Testis (tissue), 3 donors: ENCODE measurements around the gene DVL1. TPM values are rescaled to one million over a fixed set of nuclear protein-coding genes. Genes with fewer than 3 reads are reported as not detected.

Experiments used
- DNase-seq: peaks from one replicate; pipeline ENCODE4 v3.0.0-alpha.2; 2019
- H3K27ac ChIP-seq, 2 donors: fragments of 200-600 bp; sonication (generic); one replicate each; pipeline ENCODE4 v1.5.1; 2019
- H3K27me3 ChIP-seq: fragments of 200-600 bp; sonication (generic); one replicate; pipeline ENCODE4 v1.5.1; 2019
- H3K36me3 ChIP-seq: fragments of 200-600 bp; sonication (generic); one replicate; pipeline ENCODE4 v1.5.1; 2017; ENCODE audit warnings: low read depth; ENCODE audit errors: missing control alignments
- H3K4me1 ChIP-seq: fragments of 200-600 bp; sonication (generic); one replicate; pipeline ENCODE4 v1.5.1; 2019
- H3K4me3 ChIP-seq, 2 donors: fragments of 200-600 bp; sonication (generic); one replicate each; pipeline ENCODE4 v1.5.1; 2017 to 2019
- H3K9me3 ChIP-seq: fragments of 200-600 bp; sonication (generic); one replicate; pipeline ENCODE4 v1.5.1; 2017
- CTCF ChIP-seq, 3 experiments: fragments of 450-650 bp in 2 of 3; fragments of 200-600 bp in 1 of 3; sonication (generic) in 1 of 3; IDR thresholded peaks; one replicate each; pipeline ENCODE4 v1.5.1; 2016 to 2019; ENCODE audit warnings: antibody characterized with exemption in 3 of 3, mild to moderate bottlenecking in 2 of 3, moderate library complexity in 1 of 3
- POLR2A ChIP-seq: fragments of 450-650 bp; IDR thresholded peaks from one replicate; pipeline ENCODE4 v1.6.1; 2017; ENCODE audit warnings: antibody characterized with exemption, mild to moderate bottlenecking, moderate library complexity
- WGBS, 2 donors: methylation state at CpG; one replicate each; pipeline ENCODE4 v1.1.5; 2018; 5-methylcytosine and 5-hydroxymethylcytosine counted together
- intact Hi-C: fragments of 100-400 bp; cut with DNase I; formaldehyde crosslinking; loops from one replicate; pipeline ENCODE4 v1.15.1; 2023; ENCODE audit warnings: low total_unique reads
- polyA plus RNA-seq: library from polyadenylated mRNA; stranded (reverse); fragments of 350-450 nt; fragmentation: Illumina TruSeq; extraction: RNeasy Lipid Tissue Mini Kit (QIAGEN cat#74804); gene quantifications from one replicate; pipeline ENCODE4 v1.2.3, GENCODE V29; 2014; ENCODE audit warnings: low read depth, low replicate concordance; ENCODE audit not compliant: insufficient read depth
- total RNA-seq, 2 donors: library from RNA; depleted of rRNA; stranded (reverse); fragments of >200 nt; gene quantifications; one replicate each; pipeline ENCODE4 v1.2.3, GENCODE V29; 2016

DVL1 gene
- total and polyA plus RNA-seq, 3 donors from 2014 or later, result 65.8 to 183 (median 169) TPM

- DNase-seq, result peak; percentile 88
- Histone ChIP-seq H3K4me1 (peaks cover 40% of the 10 kb centered on the region), H3K4me3 (peak within 1 kb of the TSS; percentile 87 to 89), H3K9me3 (no peaks in the 10 kb centered on the region), H3K27ac (peak within 1 kb of the TSS; percentile 91 to 92), H3K27me3 (no peaks in the 10 kb centered on the region), H3K36me3 (no peaks in the 10 kb centered on the region)
- WGBS, 2 donors, result 0 to 1% methylated on average over 4 to 85 of the region's 131 CpGs
- TF ChIP-seq CTCF (IDR thresholded peaks at IDR 0.05) (peak in 2 of 3 experiments; percentile 3 to 15), POLR2A (no peak)
- intact Hi-C loops, result no loop called here
These were observed 41.1 kb downstream of the DVL1 start, which contains the start of the genes ACAP3 and PUSL1 for GRCh38 chr1:1307923-1308755. Gene ACAP3, minus strand, starts transcription at chr1:1307930. Its CDS starts 115 bp downstream, at chr1:1307815. Gene PUSL1, plus strand, starts transcription at chr1:1308597. Its CDS starts 47 bp downstream, at chr1:1308644.

- peak; percentile 44 for DNase-seq
- no peaks in the 10 kb centered on the region for H3K9me3 ChIP-seq
- peak overlapping the region; percentile 65 to 89 for H3K4me3 ChIP-seq
- intact Hi-C loops, result no loop called here
- H3K4me1 ChIP-seq, result peaks cover 40% of the 10 kb centered on the region
- H3K36me3 ChIP-seq, result no peaks in the 10 kb centered on the region
- H3K27ac ChIP-seq, result peak overlapping the region in 1 of 2 donors; percentile 92
- no peaks in the 10 kb centered on the region for H3K27me3 ChIP-seq
- 3% methylated on average over 24 of the region's 83 CpGs; no CpG with 5 or more reads in 1 of the 2 donors for WGBS, 2 donors
- TF ChIP-seq POLR2A, result no peak
- no peak for TF ChIP-seq CTCF (IDR thresholded peaks at IDR 0.05)
These were observed 41.8 kb downstream of the DVL1 start for GRCh38 chr1:1307261-1307922.

GRCh38 chr1:1306661-1307260 lies 42.5 kb downstream of the DVL1 start:
- peak overlapping the region; percentile 65 to 89 for H3K4me3 ChIP-seq
- WGBS, 2 donors, result 34 to 57% methylated on average over 12 to 27 of the region's 27 CpGs
- H3K27ac ChIP-seq, result no peak overlapping the region
- H3K36me3 ChIP-seq, result no peaks in the 10 kb centered on the region
- no peaks in the 10 kb centered on the region for H3K9me3 ChIP-seq
- H3K4me1 ChIP-seq, result peaks cover 40% of the 10 kb centered on the region
- intact Hi-C loops, result no loop called here
- DNase-seq, result no peak
- no peak for TF ChIP-seq POLR2A
- no peak for TF ChIP-seq CTCF (IDR thresholded peaks at IDR 0.05)
- H3K27me3 ChIP-seq, result no peaks in the 10 kb centered on the region

- H3K27ac ChIP-seq, result peak overlapping the region; percentile 25 to 65
- no peaks in the 10 kb centered on the region for H3K27me3 ChIP-seq
- intact Hi-C loops, result no loop called here
- H3K4me3 ChIP-seq, result no peak overlapping the region
- no peaks in the 10 kb centered on the region for H3K9me3 ChIP-seq
- H3K4me1 ChIP-seq, result peaks cover 40% of the 10 kb centered on the region
- no peak for TF ChIP-seq CTCF (IDR thresholded peaks at IDR 0.05)
- 39% methylated on average over 10 of the region's 11 CpGs; no CpG with 5 or more reads in 1 of the 2 donors for WGBS, 2 donors
- H3K36me3 ChIP-seq, result no peaks in the 10 kb centered on the region
- DNase-seq, result no peak
These were observed 43.1 kb downstream of the DVL1 start for GRCh38 chr1:1306070-1306660.
